Sigmoid colon (tissue), 4 donors: Measurements from ENCODE around the gene ARHGAP28.

Experiments used
- POLR2AphosphoS5 ChIP-seq, 4 donors: sonication (generic); formaldehyde crosslinking; IDR thresholded peaks; one replicate each; pipeline ENCODE4 v1.6.1; 2017; ENCODE audit warnings: antibody characterized with exemption in 4 of 4
- TF ChIP-seq, protein P1 (sequence below), 4 experiments: fragments of 450-650 bp in 3 of 4; fragments of 200-600 bp in 1 of 4; IDR thresholded peaks; one replicate each; pipeline ENCODE4 v1.5.1; 2016 to 2019; ENCODE audit warnings: antibody characterized with exemption in 4 of 4, mild to moderate bottlenecking in 3 of 4, moderate library complexity in 2 of 4

- TF ChIP-seq, protein P1, sequence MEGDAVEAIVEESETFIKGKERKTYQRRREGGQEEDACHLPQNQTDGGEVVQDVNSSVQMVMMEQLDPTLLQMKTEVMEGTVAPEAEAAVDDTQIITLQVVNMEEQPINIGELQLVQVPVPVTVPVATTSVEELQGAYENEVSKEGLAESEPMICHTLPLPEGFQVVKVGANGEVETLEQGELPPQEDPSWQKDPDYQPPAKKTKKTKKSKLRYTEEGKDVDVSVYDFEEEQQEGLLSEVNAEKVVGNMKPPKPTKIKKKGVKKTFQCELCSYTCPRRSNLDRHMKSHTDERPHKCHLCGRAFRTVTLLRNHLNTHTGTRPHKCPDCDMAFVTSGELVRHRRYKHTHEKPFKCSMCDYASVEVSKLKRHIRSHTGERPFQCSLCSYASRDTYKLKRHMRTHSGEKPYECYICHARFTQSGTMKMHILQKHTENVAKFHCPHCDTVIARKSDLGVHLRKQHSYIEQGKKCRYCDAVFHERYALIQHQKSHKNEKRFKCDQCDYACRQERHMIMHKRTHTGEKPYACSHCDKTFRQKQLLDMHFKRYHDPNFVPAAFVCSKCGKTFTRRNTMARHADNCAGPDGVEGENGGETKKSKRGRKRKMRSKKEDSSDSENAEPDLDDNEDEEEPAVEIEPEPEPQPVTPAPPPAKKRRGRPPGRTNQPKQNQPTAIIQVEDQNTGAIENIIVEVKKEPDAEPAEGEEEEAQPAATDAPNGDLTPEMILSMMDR (IDR thresholded peaks at IDR 0.05): no peak
- TF ChIP-seq POLR2AphosphoS5 (IDR thresholded peaks at IDR 0.05): no peak
Observed at GRCh38 chr18:6961331-6961730, 231.8 kb downstream of the ARHGAP28 start.
